HG02840 (cell line): Measurements from ENCODE around the gene MYCT1.

ENCODE experiments used
- ATAC-seq: cut with Tn5 transposase; IDR thresholded peaks from one replicate; pipeline ENCODE4 v1.9.1; 2021; ENCODE audit warnings: mild to moderate bottlenecking, moderate library complexity, moderate number of reproducible peaks; ENCODE audit not compliant: unreplicated experiment, low FRiP score

Gene MYCT1

GRCh38 chr6:152720974-152721373 is 23.3 kb downstream of the MYCT1 start:
- no peak for ATAC-seq

GRCh38 chr6:152721956-152722355 is 24.3 kb downstream of the MYCT1 start:
- no peak for ATAC-seq

GRCh38 chr6:152723398-152723797 is 25.7 kb downstream of the MYCT1 start:
- no peak for ATAC-seq

GRCh38 chr6:152726313-152726712 is 28.6 kb downstream of the MYCT1 start:
- ATAC-seq, result no peak

GRCh38 chr6:152727507-152727906 is 29.8 kb downstream of the MYCT1 start:
- ATAC-seq, result no peak

GRCh38 chr6:152734630-152735029 is 36.9 kb downstream of the MYCT1 start:
- ATAC-seq, result no peak

GRCh38 chr6:152736687-152737273 is 39.1 kb downstream of the MYCT1 start:
- ATAC-seq, result no peak

GRCh38 chr6:152745509-152746171 is 47.9 kb downstream of the MYCT1 start:
- no peak for ATAC-seq

GRCh38 chr6:152746172-152746553 is 48.5 kb downstream of the MYCT1 start:
- no peak for ATAC-seq

- ATAC-seq, result no peak
These were observed 51.1 kb downstream of the MYCT1 start for GRCh38 chr6:152748843-152749242.

- ATAC-seq, result no peak
These were observed 51.6 kb downstream of the MYCT1 start for GRCh38 chr6:152749336-152749735.

GRCh38 chr6:152750694-152751093 is 53.0 kb downstream of the MYCT1 start, which contains the start of gene VIP:
VIP (plus strand) TSS chr6:152750797; CDS start chr6:152752178, 1,381 bp downstream.
- no peak for ATAC-seq

GRCh38 chr6:152765331-152765730 is 67.6 kb downstream of the MYCT1 start:
- ATAC-seq, result no peak

GRCh38 chr6:152769159-152769558 is 71.5 kb downstream of the MYCT1 start:
- no peak for ATAC-seq

GRCh38 chr6:152769993-152770392 is 72.3 kb downstream of the MYCT1 start:
- no peak for ATAC-seq

GRCh38 chr6:152771061-152771687 is 73.5 kb downstream of the MYCT1 start:
- no peak for ATAC-seq
